ENCODE measurements around the gene CGB7.
A peak's percentile ranks its signal among the peaks of the same experiment; 100 is the strongest.
"Not testable (repeated sequence)": the region's sequence is repeated elsewhere in the genome, so short reads cannot be mapped to it uniquely, and the experiment has no call there.

Gene CGB7

DNA sequence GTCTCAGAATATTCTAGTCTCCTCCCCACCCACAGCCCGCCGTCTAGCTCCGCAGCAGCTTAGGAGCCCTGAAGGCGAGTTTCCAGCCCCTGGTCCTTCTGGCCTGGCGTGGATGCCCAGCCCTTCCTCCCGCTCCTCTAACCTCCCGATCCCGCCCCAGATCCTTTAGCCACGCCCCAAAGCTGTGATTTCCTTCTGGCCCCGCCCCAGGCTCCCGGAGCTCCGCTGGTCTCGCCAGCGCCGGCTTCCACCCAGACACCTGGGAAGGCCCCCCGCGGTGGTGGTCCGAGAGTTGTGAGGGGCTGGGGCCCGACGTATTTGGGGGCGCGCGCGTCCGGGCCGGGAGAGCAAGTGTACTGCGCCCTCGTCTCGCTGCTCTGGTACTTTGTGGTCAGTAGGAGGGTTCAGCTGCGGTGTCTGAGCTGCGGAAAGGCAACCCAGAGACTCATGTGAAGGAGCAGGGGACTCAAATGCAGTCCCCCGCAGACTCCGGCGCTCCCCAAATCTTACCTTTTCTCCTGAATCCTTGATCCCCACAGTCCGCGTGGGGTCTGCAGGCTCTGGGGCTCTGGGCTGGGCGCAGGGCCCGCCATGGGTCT, at the start of gene CGB7:
TSS of gene CGB7 (minus strand) at position 114 of the 599 bp plus-strand sequence. CDS start 2,374 bp downstream, outside the sequence.
- peak; percentile 38 for DNase-seq

GRCh38 chr19:49106648-49107135, 49.1 kb upstream of the CGB7 start:
- peak; percentile 68 for DNase-seq

- no peak for DNase-seq
These were observed 46.8 kb upstream of the CGB7 start for GRCh38 chr19:49104229-49104864.

- no peak for DNase-seq
These were observed 46.0 kb upstream of the CGB7 start for GRCh38 chr19:49103331-49104085.

DNA sequence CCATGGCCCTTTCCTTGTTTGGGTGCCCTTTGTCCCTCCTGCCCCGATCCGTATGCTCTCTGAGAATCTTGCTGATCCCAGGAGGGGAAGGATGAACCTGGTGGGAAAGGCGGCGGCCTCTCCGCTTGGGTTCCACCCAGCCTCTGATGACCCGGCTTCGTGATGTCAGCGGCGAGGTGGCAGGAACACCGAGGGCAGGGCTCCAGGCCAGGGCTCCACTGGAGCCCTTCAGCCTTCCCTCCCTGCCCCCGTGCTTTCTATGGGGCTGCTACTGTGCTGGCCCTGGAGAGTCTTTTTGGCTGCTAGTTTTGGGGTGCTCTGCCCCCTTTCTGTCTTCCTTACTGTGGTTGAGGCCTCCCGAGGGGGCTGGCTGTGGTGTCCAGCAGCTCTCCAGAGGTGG, 44.8 kb upstream of the CGB7 start:
- DNase-seq = no peak

GRCh38 chr19:49101160-49101559, 43.6 kb upstream of the CGB7 start:
- DNase-seq = no peak

- DNase-seq = no peak
These were observed 41.2 kb upstream of the CGB7 start for GRCh38 chr19:49098795-49099194.

DNA sequence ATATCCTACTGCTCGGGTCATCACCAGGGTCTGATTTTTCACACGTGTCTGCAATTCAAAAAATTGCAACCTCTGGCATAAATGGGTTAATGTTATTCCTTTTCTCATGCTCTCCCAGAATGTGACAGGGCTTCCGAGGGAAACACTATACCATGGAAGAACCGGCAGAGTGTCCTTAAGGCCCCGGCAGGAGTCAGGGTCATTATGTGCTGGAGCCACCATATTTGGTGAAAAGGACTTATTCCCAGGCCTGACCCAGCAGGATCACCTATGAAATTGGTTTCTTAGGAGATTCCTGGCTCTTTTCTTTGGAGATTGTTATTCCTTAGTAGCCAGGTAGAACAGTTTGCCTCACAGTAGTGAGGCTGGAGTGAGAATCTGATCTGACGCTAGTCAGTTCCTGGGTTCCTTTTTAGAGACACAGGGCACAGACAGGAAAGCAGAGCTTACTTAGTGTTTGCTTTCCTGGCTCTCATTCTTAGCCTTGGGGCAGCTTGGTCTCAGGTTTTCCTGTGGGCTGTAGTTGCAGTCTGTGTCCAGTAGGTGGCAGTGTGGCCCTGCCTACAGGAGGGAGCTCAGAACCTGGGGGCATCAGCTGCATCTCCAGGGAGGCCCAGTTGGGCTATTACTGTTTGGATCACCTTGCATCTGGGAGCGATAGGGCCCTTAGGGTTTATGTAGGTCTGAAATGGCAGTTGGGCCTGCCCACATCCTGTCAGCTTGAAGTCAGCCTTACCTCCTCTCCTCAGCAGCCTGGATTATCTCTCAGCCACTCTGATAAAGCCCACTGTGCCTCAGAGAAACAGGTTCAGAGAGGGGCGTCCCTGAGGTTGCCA, 40.1 kb upstream of the CGB7 start:
- peak; percentile 70 for DNase-seq

GRCh38 chr19:49094505-49095482, 37.2 kb upstream of the CGB7 start:
- DNase-seq = no peak

DNA sequence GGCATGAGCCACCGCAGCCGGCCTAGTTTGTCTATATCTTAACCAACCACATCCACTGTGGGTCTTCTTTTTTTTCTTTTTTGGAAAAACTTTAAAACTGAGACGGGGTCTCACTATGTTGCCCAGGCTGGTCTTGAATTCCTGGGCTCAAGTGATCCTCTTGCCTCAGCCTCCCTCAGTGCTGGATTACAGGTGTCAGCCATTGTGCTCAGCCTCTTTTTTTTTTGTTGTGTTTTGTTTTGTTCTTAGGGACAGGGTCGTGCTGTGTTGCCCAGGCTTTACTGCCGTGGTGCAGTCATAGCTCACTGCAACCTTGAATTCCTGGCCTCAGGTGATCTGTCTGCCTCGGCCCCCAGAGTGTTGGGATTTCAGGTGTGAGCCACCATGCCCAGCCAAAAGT, 35.1 kb upstream of the CGB7 start:
- no peak for DNase-seq

DNA sequence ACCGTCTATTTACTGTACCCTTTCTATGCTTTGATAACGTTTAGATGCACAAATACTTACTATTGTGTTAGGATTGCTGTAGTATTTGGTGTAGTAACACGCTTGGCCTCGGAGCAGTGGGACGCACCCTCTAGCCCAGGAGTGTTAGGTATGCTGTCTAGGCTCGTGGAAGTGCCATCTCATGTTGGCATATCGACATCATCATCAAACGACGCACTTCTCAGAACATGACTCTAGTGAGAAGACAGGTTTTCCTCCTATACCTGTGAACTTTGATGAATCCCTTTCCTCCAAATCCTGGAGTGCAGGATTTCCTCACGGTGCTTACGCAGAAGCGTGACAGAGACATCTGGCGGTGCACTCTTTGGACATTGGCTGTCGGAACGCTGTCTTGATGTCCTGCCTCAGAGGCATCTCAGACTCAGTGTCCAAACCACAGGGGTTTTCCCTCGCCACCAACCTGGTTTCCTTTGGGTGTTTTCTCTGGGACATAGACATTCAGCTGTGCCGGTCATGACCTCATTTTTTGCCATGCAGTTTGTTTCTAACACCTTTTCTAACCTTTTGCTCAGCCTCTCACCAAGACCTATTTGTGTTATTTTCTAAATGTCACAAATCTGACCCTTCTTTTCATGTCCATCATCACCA, 34.0 kb upstream of the CGB7 start:
- no peak for DNase-seq

DNA sequence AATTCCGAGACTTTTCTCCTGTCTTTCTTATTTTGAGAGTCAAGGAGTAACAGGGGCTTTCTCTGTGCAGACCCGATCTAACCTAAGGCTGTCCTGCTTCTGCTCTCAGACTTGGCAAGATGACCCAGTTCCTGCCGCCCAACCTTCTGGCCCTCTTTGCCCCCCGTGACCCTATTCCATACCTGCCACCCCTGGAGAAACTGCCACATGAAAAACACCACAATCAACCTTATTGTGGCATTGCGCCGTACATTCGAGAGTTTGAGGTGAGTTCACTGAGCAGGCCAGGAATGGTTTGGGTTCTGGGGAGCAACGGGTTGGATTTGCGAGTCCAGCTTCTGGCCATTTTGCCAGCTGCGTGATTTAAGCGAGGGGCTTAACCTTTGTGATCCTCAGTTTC, 28.7 kb upstream of the CGB7 start:
- no peak for DNase-seq

- DNase-seq = no peak
These were observed 28.3 kb upstream of the CGB7 start for GRCh38 chr19:49085868-49086232.

- peak; percentile 99 for DNase-seq
These were observed 27.7 kb upstream of the CGB7 start, which contains the start of gene SNRNP70 for GRCh38 chr19:49085020-49085867. TSS of gene SNRNP70 (plus strand) at chr19:49085451. CDS start at chr19:49086415, 964 bp downstream.

DNA sequence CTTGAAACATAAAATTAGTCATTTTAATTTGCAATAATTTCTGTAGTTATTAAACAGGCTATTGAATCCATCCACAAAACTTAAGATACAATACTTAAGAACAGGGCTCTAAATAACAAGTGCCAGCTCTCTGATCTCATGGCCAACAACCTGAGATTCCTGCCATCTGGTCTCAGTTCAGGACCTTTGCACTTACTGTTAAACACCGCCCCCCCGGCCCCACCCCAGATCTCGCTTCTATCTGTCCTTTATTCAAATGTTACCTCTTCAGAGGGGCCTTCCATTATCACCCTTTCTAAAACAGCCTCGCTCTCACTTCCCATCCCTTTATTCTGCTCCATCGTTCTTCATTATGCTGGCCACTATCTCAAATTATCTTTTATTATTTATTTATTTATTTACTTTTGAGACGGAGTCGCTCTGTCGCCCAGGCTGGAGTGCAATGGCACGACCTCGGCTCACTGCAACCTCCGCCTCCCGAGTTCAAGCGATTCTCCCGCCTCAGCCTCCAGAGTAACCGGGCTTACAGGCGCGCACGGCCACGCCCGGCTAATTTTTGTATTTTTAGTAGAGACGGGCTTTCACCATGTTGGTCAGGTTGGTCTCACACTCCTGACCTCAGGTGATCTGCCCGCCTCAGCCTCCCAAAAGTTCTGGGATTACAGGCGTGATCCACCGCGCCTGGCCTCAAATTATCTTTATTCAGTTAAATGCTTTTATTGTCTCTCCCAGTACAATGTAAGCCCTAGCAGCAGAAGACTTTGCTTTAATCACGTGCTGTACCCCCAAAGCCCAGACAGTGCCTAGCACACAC, 26.9 kb upstream of the CGB7 start:
- no peak for DNase-seq

- DNase-seq = no peak
These were observed 23.7 kb upstream of the CGB7 start for GRCh38 chr19:49081273-49081672.

GRCh38 chr19:49080392-49080791, 22.8 kb upstream of the CGB7 start:
- no peak for DNase-seq

DNA sequence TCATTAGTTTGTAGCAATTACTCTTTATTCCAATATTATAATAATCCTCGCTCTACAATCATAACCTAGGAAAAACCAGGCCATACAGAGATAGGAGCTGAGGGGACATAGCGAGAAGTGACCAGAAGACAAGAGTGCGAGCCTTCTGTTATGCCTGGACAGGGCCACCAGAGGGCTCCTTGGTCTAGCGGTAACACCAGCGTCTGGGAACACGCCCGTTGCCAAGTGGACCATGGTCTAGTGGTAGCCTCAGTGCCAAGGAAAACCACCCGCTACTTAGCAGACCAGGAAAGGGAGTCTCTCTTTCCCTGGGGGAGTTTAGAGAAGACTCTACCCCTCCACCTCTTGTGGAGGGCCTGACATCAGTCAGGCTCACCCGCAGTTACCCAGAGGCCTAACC, 17.3 kb upstream of the CGB7 start:
- DNase-seq = not testable (repeated sequence)

All from activated CD8-positive, alpha-beta memory T cell treated with anti-CD3 and anti-CD28 coated beads, Interleukin-2, amount 50 U/mL, for 4 hours (primary cell).